K562 (cell line): Measurements from ENCODE around the gene PPP1R3E. TPM values are rescaled to one million over a fixed set of nuclear protein-coding genes. Genes with fewer than 3 reads are reported as not detected.

Experiments
- ATAC-seq: fragments of 200-7000 bp; cut with Tn5 transposase; 3 replicates; pipeline ENCODE4 v1.9.1; 2020; ENCODE audit warnings: moderate library complexity
- BruUV-seq: library from RNA; stranded (reverse); fragments of 400-500 nt; replicated peaks from 2 replicates; lab custom pipeline; 2021; lab: Mats Ljungman, UMichigan
- CTCF ChIA-PET: fragments of 300-600 bp; formaldehyde crosslinking; extraction: SDS; loops from one replicate; lab custom pipeline; 2021; ENCODE audit warnings: low intra/inter-chr PET ratio; lab: Yijun Ruan, JAX
- POLR2A ChIA-PET: fragments of 300-600, 350-650 bp; sonication (Branson Sonifier 250); formaldehyde crosslinking; extraction: SDS; loops from one replicate; lab custom pipeline; 2021; ENCODE audit warnings: antibody characterized with exemption, inconsistent platforms; lab: Yijun Ruan, JAX
- DNase-seq, 4 experiments: peaks; one replicate each; pipeline versions ENCODE4 v3.0.0 to v3.0.0-alpha.2; 2011 to 2018; ENCODE audit warnings: low spot score in 3 of 4, mixed read lengths in 3 of 4; ENCODE audit errors: extremely low read depth in 1 of 4
- FAIRE-seq: peaks from 2 replicates; lab custom pipeline; 2011; peaks lifted over from hg19 to GRCh38; lab: Jason Lieb, UNC
- H2AFZ ChIP-seq: 2 replicates; pipeline ENCODE4 v1.6.0; 2011; ENCODE audit warnings: low read depth, low read length, control low read depth, inconsistent platforms
- H3K27ac ChIP-seq: fragments of 200-600 bp; 3 replicates; pipeline ENCODE4 v1.8.0; 2011; ENCODE audit warnings: low read depth, mild to moderate bottlenecking, control low read depth, inconsistent platforms, low read length, moderate library complexity, mixed read lengths; ENCODE audit errors: extremely low read depth
- H3K27me3 ChIP-seq, 2 experiments: fragments of 300-600 bp in 1 of 2; 2 replicates in 1 of 2; 3 replicates in 1 of 2; pipeline versions ENCODE4 v1.6.0 to v1.8.0; 2011; ENCODE audit warnings: inconsistent platforms in 2 of 2, low read length in 2 of 2, mild to moderate bottlenecking in 1 of 2, mixed read lengths in 1 of 2, moderate library complexity in 1 of 2; ENCODE audit not compliant: control insufficient read depth in 2 of 2, insufficient read depth in 2 of 2
- H3K36me3 ChIP-seq: fragments of 300-600 bp; 3 replicates; pipeline ENCODE4 v1.8.0; 2011; ENCODE audit warnings: mild to moderate bottlenecking, low read length, inconsistent platforms; ENCODE audit not compliant: control insufficient read depth, insufficient read depth
- H3K4me1 ChIP-seq, 2 experiments: fragments of 200-600 bp in 1 of 2; replicated peaks in 1 of 2; 2 replicates in 1 of 2; 3 replicates in 1 of 2; pipeline versions ENCODE4 v1.5.1 to v1.8.0; 2011; ENCODE audit warnings: inconsistent platforms in 2 of 2, low read length in 2 of 2, mild to moderate bottlenecking in 1 of 2, mixed read lengths in 1 of 2, moderate library complexity in 1 of 2; ENCODE audit not compliant: control insufficient read depth in 2 of 2, insufficient read depth in 2 of 2
- H3K4me2 ChIP-seq: 2 replicates; pipeline ENCODE4 v1.6.1; 2011; ENCODE audit warnings: low read length, control low read depth, inconsistent platforms, mixed read lengths; ENCODE audit not compliant: insufficient read depth
- H3K4me3 ChIP-seq: fragments of 200-600 bp; sonication (generic), shearing (Covaris generic); 2 replicates; pipeline ENCODE4 v1.5.1; 2016; ENCODE audit warnings: control low read depth, inconsistent platforms
- H3K79me2 ChIP-seq: fragments of 200-600 bp; 3 replicates; pipeline ENCODE4 v1.8.0; 2011; ENCODE audit warnings: low read length, inconsistent platforms; ENCODE audit not compliant: control insufficient read depth, insufficient read depth
- H3K9ac ChIP-seq, 2 experiments: 2 replicates each; pipeline versions ENCODE4 v1.6.0 to v1.6.1; 2011; ENCODE audit warnings: low read depth in 2 of 2, low read length in 2 of 2, control low read depth in 1 of 2, inconsistent platforms in 1 of 2, mild to moderate bottlenecking in 1 of 2, mixed read lengths in 1 of 2; ENCODE audit not compliant: insufficient read depth in 1 of 2
- H3K9me1 ChIP-seq: one replicate; pipeline ENCODE4 v1.6.0; 2011; ENCODE audit warnings: inconsistent platforms, mild to moderate bottlenecking, low read length, moderate library complexity; ENCODE audit not compliant: control insufficient read depth, insufficient read depth
- H3K9me3 ChIP-seq: replicated peaks from 2 replicates; pipeline ENCODE4 v1.5.1; 2011; ENCODE audit warnings: low read depth, low read length, inconsistent platforms; ENCODE audit not compliant: control insufficient read depth, insufficient read depth
- H4K20me1 ChIP-seq: replicated peaks from 2 replicates; pipeline ENCODE4 v1.6.1; 2011; ENCODE audit warnings: low read length, inconsistent platforms, mixed read lengths; ENCODE audit not compliant: control insufficient read depth, insufficient read depth
- BHLHE40 ChIP-seq: IDR thresholded peaks from 2 replicates; pipeline ENCODE4 v1.6.1; 2011; ENCODE audit warnings: low read length, improper control_type of control experiment
- CHD4 ChIP-seq: fragments of 200-600 bp; sonication (generic); IDR thresholded peaks from 3 replicates; pipeline ENCODE4 v1.6.1; 2012; ENCODE audit warnings: low read depth, mild to moderate bottlenecking, mixed read lengths, low read length, inconsistent platforms; ENCODE audit not compliant: insufficient read depth, insufficient replicate concordance, poor library complexity, severe bottlenecking
- CREB3 ChIP-seq: fragments of 450-650 bp; conservative IDR thresholded peaks from 2 replicates; pipeline ENCODE4 v1.6.1; 2016; ENCODE audit warnings: missing genetic modification characterization, low read depth, mild to moderate bottlenecking, missing compliant biosample characterization, moderate library complexity
- CXXC5 ChIP-seq: fragments of 250-450 bp; sonication (Bioruptor Pico); IDR thresholded peaks from 2 replicates; pipeline ENCODE4 v1.8.0; 2022; ENCODE audit warnings: inconsistent platforms, mild to moderate bottlenecking, moderate library complexity
- ERF ChIP-seq: fragments of 450-650 bp; formaldehyde crosslinking; IDR thresholded peaks from 2 replicates; pipeline ENCODE4 v1.4.0; 2020; ENCODE audit warnings: mild to moderate bottlenecking, mixed read lengths
- EZH2 ChIP-seq: IDR thresholded peaks from 2 replicates; pipeline ENCODE4 v1.6.1; 2012; ENCODE audit warnings: low read depth, mild to moderate bottlenecking, inconsistent platforms, low read length, borderline replicate concordance
- MTA3 ChIP-seq: fragments of 450-650 bp; formaldehyde crosslinking; IDR thresholded peaks from 2 replicates; pipeline ENCODE4 v1.6.1; 2017; ENCODE audit warnings: mild to moderate bottlenecking, borderline replicate concordance
- NFE2L1 ChIP-seq: fragments of 450-650 bp; IDR thresholded peaks from 2 replicates; pipeline ENCODE4 v1.6.1; 2016; ENCODE audit warnings: missing genetic modification characterization, low read depth, mild to moderate bottlenecking, missing compliant biosample characterization, moderate library complexity, borderline replicate concordance
- PYGO2 ChIP-seq: fragments of 450-650 bp; IDR thresholded peaks from 2 replicates; pipeline ENCODE4 v1.6.1; 2016; ENCODE audit warnings: mild to moderate bottlenecking, missing genetic modification characterization, moderate library complexity, missing compliant biosample characterization
- RAD21 ChIP-seq, 2 experiments: fragments of 250-450 bp in 1 of 2; fragments of 450-650 bp in 1 of 2; sonication (Bioruptor Pico) in 1 of 2; formaldehyde crosslinking in 1 of 2; IDR thresholded peaks in 1 of 2; conservative IDR thresholded peaks in 1 of 2; 2 replicates each; pipeline versions ENCODE4 v1.4.0 to v1.8.0; 2020 to 2022; ENCODE audit warnings: mild to moderate bottlenecking in 2 of 2, moderate library complexity in 1 of 2
- SAP30 ChIP-seq: fragments of 200-600 bp; sonication (generic); IDR thresholded peaks from 2 replicates; pipeline ENCODE4 v1.6.1; 2012; ENCODE audit warnings: borderline replicate concordance, low read depth, mild to moderate bottlenecking, moderate library complexity, low read length, control low read depth, inconsistent platforms; ENCODE audit not compliant: insufficient read depth, poor library complexity, severe bottlenecking
- SFPQ ChIP-seq: fragments of 200-400 bp; formaldehyde crosslinking; IDR thresholded peaks from 2 replicates; pipeline ENCODE4 v1.6.1; 2017; ENCODE audit warnings: mild to moderate bottlenecking, low read depth, low read length, moderate library complexity
- SIN3A ChIP-seq, 2 experiments: fragments of 150-350 bp in 1 of 2; IDR thresholded peaks; 2 replicates each; pipeline ENCODE4 v1.6.1; 2011 to 2016; ENCODE audit warnings: borderline replicate concordance in 2 of 2, low read depth in 2 of 2, low read length in 2 of 2, mild to moderate bottlenecking in 2 of 2, moderate library complexity in 2 of 2; ENCODE audit not compliant: control insufficient read depth in 1 of 2
- SMC3 ChIP-seq: conservative IDR thresholded peaks from 2 replicates; pipeline ENCODE4 v1.6.1; 2011; ENCODE audit warnings: low read depth, low read length, improper control_type of control experiment; ENCODE audit not compliant: insufficient read depth
- ZNF197 ChIP-seq: fragments of 200-800 bp; sonication (Bioruptor generic); IDR thresholded peaks from 2 replicates; pipeline ENCODE4 v1.6.1; 2016; ENCODE audit warnings: low read depth, missing genetic modification characterization, missing compliant biosample characterization
- WGBS: fragments of 100-300 bp; shearing (Covaris generic); methylation state at CpG from one replicate; pipeline ENCODE4 v1.1.6; 2016; ENCODE audit warnings: low coverage, mixed read lengths; ENCODE audit not compliant: insufficient coverage; ENCODE audit errors: missing lambda C conversion rate; 5-methylcytosine and 5-hydroxymethylcytosine counted together
- in situ Hi-C: fragments of 300-500 bp; cut with MboI; formaldehyde crosslinking; loops from 4 replicates; pipeline ENCODE4 v1.15.0; 2018; ENCODE audit warnings: inconsistent platforms, mixed read lengths
- intact Hi-C: fragments of 100-400 bp; cut with micrococcal nuclease; formaldehyde crosslinking; loops from 2 replicates; pipeline ENCODE4 v1.14.2; 2022
- polyA plus RNA-seq, 8 experiments: library from polyadenylated mRNA; depleted of rRNA in 4 of 8; stranded (reverse) in 5 of 8; unstranded in 3 of 8; fragments of >200 nt; fragmentation: Nextera tagmentation in 2 of 8; fragmentation: Illumina TruSeq in 1 of 8; extraction: Ambion mirVana in 2 of 8; extraction: Trizol in 1 of 8; gene quantifications; 2 replicates each; pipeline versions ENCODE4 v1.2.1 to v1.2.3, GENCODE V29; 2011 to 2014; ENCODE audit warnings: inconsistent platforms in 1 of 8, missing spikeins in 1 of 8
- total RNA-seq, 7 experiments: library from RNA; depleted of rRNA in 6 of 7; stranded (reverse); fragments of >200 nt in 6 of 7; fragmentation: Illumina TruSeq in 2 of 7; extraction: Trizol in 2 of 7; gene quantifications; 2 replicates each; pipeline versions ENCODE4 v1.2.1 to v1.2.3, GENCODE V29; 2011 to 2021; ENCODE audit warnings: low replicate concordance in 1 of 7

Gene PPP1R3E
- total and polyA plus RNA-seq, 9 of the 15 experiments (the other 6 are each of a cell fraction or from before 2014, with no cell fraction given) = 3.2 to 18.4 (median 7.6) TPM

DNA sequence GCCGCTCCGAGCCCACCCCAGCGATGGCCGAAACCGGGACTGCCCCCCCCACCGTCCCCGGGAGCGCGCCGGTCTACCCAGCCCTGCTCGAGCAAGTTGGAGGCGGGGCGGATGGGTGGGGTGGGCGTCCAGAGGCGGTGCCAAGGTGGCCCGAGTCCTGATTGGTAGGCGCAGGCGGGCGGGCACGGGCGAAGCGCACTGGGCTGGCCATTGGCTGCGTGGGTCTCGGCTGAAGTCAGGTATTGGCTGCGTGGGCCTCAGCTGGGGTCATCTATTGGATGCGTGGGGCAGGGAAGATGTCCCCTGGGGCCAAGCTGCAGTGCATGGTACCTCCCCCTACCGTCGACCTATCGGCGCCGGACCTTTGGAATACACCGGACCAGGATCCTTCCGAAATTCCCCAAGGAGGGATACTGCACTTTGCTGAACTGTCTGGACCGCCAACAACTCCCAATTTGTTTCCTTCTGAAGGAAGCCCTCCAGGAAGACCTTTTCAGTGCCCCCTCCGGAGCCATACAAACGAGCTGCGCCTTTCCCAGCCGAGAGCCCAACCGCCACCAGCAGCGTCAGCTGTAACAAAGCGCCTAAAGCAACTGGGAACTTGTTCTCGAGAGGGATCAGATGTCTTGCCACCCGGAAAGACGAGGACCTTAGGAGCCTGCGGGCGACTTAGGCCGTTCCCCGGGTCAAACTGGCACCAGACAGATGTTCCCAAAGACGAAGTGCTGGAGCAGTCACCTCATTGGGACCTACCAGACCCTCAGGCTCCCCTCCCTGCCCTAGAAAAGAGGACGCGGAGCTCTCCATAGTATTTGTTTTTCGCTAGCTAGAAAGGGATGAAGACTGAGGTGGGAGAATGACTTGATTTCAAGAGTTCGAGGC, 16.4 kb downstream of the PPP1R3E start, which contains the start of gene HOMEZ:
HOMEZ (minus strand) TSS at position 113 of the 882 bp plus-strand sequence. CDS start 180 bp downstream, outside the sequence.
- H2AFZ ChIP-seq = peak within 1 kb of the TSS; percentile 99
- H3K27me3 ChIP-seq = no peaks in the 10 kb centered on the region
- peaks cover 7 to 21% of the 10 kb centered on the region in 2 experiments; a peak in 4 of 5 replicates for H3K4me1 ChIP-seq
- peaks cover 59% of the 10 kb centered on the region for H3K79me2 ChIP-seq
- no peaks in the 10 kb centered on the region for H4K20me1 ChIP-seq
- peak; percentile 95 for ATAC-seq
- peak within 1 kb of the TSS; percentile 94 for H3K27ac ChIP-seq
- TSS peak; percentile 97 for BruUV-seq
- peak within 1 kb of the TSS; percentile 97 for H3K4me2 ChIP-seq
- peaks cover 26% of the 10 kb centered on the region for H3K36me3 ChIP-seq
- ChIA-PET POLR2A (interaction anchor here (0.6 to 2.8 kb wide), 16 partner anchors 9 to 994 kb away, joined by 3 to 14 read pairs (median 4); partner anchors contain the start of genes ACIN1, C14orf119, PABPN1 and PPP1R3E), CTCF (no interaction called here)
- DNase-seq = peak; percentile 95 to 99 (median 96)
- WGBS = under 1% methylated on average over 40 of the region's 53 CpGs
- H3K4me3 ChIP-seq = peak within 1 kb of the TSS; percentile 92
- in situ Hi-C loops (no loop called here), intact Hi-C loops (loop anchor here (2.0 kb wide), 1 partner anchor 15 kb away; no protein-coding TSS in a partner anchor)
- H3K9me1 ChIP-seq = no peaks in the 10 kb centered on the region
- H3K9me3 ChIP-seq = no peaks in the 10 kb centered on the region
- peak within 1 kb of the TSS; percentile 90 to 98 for H3K9ac ChIP-seq
- peak; percentile 94 for FAIRE-seq
- TF ChIP-seq SMC3 (0 out of 2 replicates have a peak, but pooled peaks have one; percentile 9), CREB3 (tag) (no peak), ERF (CRISPR knock-in tag) (0 out of 2 replicates have a peak, but pooled peaks have one; percentile 83), EZH2 (no peak), ZNF197 (CRISPR knock-in tag) (no peak), CHD4 (no peak), RAD21 (CRISPR knock-in tag; conservative IDR thresholded peaks at IDR 0.05 in 1 of 2, IDR thresholded peaks at IDR 0.05 in 1 of 2) (no peak), NFE2L1 (tag) (no peak), CXXC5 (CRISPR knock-in tag) (peak; percentile 62), BHLHE40 (peak; percentile 87), PYGO2 (tag) (no peak), SFPQ (no peak), MTA3 (peak; percentile 72; the same call in 1 of the 2 replicates), SAP30 (peak; percentile 60), SIN3A (IDR thresholded peaks at IDR 0.05; ENCODE audit: borderline replicate concordance in 2 of 2, control insufficient read depth in 1 of 2, low read depth in 2 of 2, low read length in 2 of 2) (peak in 1 of 2 experiments; percentile 48; a peak in 1 of 4 replicates)
